NCI-H460 (cell line): ENCODE results near the gene PPP1R15B. TPM values are rescaled to one million over a fixed set of nuclear protein-coding genes. Genes with fewer than 3 reads are reported as not detected.

Source experiments
- DNase-seq: peaks from one replicate; pipeline ENCODE4 v3.0.0-alpha.2; 2016; ENCODE audit warnings: low read depth; ENCODE audit errors: extremely low read depth
- total RNA-seq: library from RNA; depleted of rRNA; stranded (reverse); fragments of >200 nt; shearing (Covaris generic); gene quantifications from 2 replicates; pipeline ENCODE4 v1.2.3, GENCODE V29; 2014

The PPP1R15B gene
- total RNA-seq, 1 experiment from 2014 or later = 106 TPM

- peak; percentile 44 for DNase-seq
Measured at GRCh38 chr1:204445860-204446412, 34.3 kb upstream of the PPP1R15B start.

- DNase-seq = no peak
Measured at GRCh38 chr1:204443871-204444581, 32.4 kb upstream of the PPP1R15B start.

- no peak for DNase-seq
Measured at GRCh38 chr1:204443260-204443619, 31.6 kb upstream of the PPP1R15B start.

GRCh38 chr1:204442376-204443259, 31.0 kb upstream of the PPP1R15B start:
- no peak for DNase-seq

GRCh38 chr1:204441558-204441957, 29.9 kb upstream of the PPP1R15B start:
- no peak for DNase-seq

GRCh38 chr1:204439621-204440375, 28.2 kb upstream of the PPP1R15B start:
- DNase-seq = no peak

GRCh38 chr1:204438628-204439027, 27.0 kb upstream of the PPP1R15B start:
- no peak for DNase-seq

- no peak for DNase-seq
Measured at GRCh38 chr1:204437796-204438570, 26.4 kb upstream of the PPP1R15B start.

- no peak for DNase-seq
Measured at GRCh38 chr1:204435872-204436271, 24.3 kb upstream of the PPP1R15B start.

- peak; percentile 62 for DNase-seq
Measured at GRCh38 chr1:204435381-204435831, 23.8 kb upstream of the PPP1R15B start.

GRCh38 chr1:204434116-204434755, 22.6 kb upstream of the PPP1R15B start:
- no peak for DNase-seq

- DNase-seq = no peak
Measured at GRCh38 chr1:204432708-204433107, 21.1 kb upstream of the PPP1R15B start.

- DNase-seq = peak; percentile 77
Measured at GRCh38 chr1:204431310-204432184, 19.9 kb upstream of the PPP1R15B start.

GRCh38 chr1:204429746-204430145, 18.1 kb upstream of the PPP1R15B start:
- no peak for DNase-seq

GRCh38 chr1:204426971-204427701, 15.5 kb upstream of the PPP1R15B start:
- DNase-seq = no peak

GRCh38 chr1:204426474-204426873, 14.9 kb upstream of the PPP1R15B start:
- no peak for DNase-seq

- no peak for DNase-seq
Measured at GRCh38 chr1:204426035-204426436, 14.4 kb upstream of the PPP1R15B start.

- no peak for DNase-seq
Measured at GRCh38 chr1:204424621-204425020, 13.0 kb upstream of the PPP1R15B start.
